HEK293T (cell line): ENCODE data around the gene SKAP1.

Source experiments
- BHLHE40 ChIP-seq: fragments of 450-650 bp; IDR thresholded peaks from 2 replicates; pipeline ENCODE4 v1.6.1; 2016; ENCODE audit warnings: mild to moderate bottlenecking, moderate library complexity, borderline replicate concordance
- CTBP1 ChIP-seq: fragments of 450-650 bp; IDR thresholded peaks from 2 replicates; pipeline ENCODE4 v1.6.1; 2016; ENCODE audit warnings: borderline replicate concordance
- FOXA1 ChIP-seq: fragments of 450-650 bp; IDR thresholded peaks from 2 replicates; pipeline ENCODE4 v1.6.1; 2016; ENCODE audit warnings: mild to moderate bottlenecking
- FOXK2 ChIP-seq: fragments of 450-650 bp; IDR thresholded peaks from 2 replicates; pipeline ENCODE4 v1.6.1; 2016; ENCODE audit warnings: mild to moderate bottlenecking
- FOXM1 ChIP-seq: fragments of 450-650 bp; IDR thresholded peaks from 2 replicates; pipeline ENCODE4 v1.6.1; 2017; ENCODE audit warnings: mild to moderate bottlenecking, borderline replicate concordance
- NFRKB ChIP-seq: fragments of 450-650 bp; IDR thresholded peaks from 2 replicates; pipeline ENCODE4 v1.6.1; 2016; ENCODE audit warnings: mild to moderate bottlenecking, moderate library complexity
- PKNOX1 ChIP-seq: fragments of 450-650 bp; IDR thresholded peaks from 2 replicates; pipeline ENCODE4 v1.6.1; 2016
- SP1 ChIP-seq: fragments of 450-650 bp; IDR thresholded peaks from 2 replicates; pipeline ENCODE4 v1.6.1; 2017
- SUZ12 ChIP-seq: fragments of 450-650 bp; IDR thresholded peaks from 2 replicates; pipeline ENCODE4 v1.6.1; 2016; ENCODE audit warnings: mild to moderate bottlenecking
- TARDBP ChIP-seq: fragments of 450-650 bp; IDR thresholded peaks from 2 replicates; pipeline ENCODE4 v1.6.1; 2016
- ZNF384 ChIP-seq: fragments of 450-650 bp; IDR thresholded peaks from 2 replicates; pipeline ENCODE4 v1.6.1; 2016

- no peak for TF ChIP-seq FOXM1
- no peak for TF ChIP-seq SP1
- no peak for TF ChIP-seq FOXK2
- no peak for TF ChIP-seq SUZ12
- TF ChIP-seq BHLHE40 = no peak
- TF ChIP-seq PKNOX1 = no peak
- TF ChIP-seq NFRKB = no peak
- no peak for TF ChIP-seq TARDBP
- TF ChIP-seq FOXA1 = no peak
- no peak for TF ChIP-seq ZNF384
- TF ChIP-seq CTBP1 = no peak
Measured at GRCh38 chr17:48234922-48235321, 195.1 kb downstream of the SKAP1 start.
